ENCODE data around the gene FGF14. TPM values are rescaled to one million over a fixed set of nuclear protein-coding genes. Genes with fewer than 3 reads are reported as not detected.

Gene FGF14
- total RNA-seq, 2 experiments from 2014 or later: not detected

- Mint-ChIP-seq H3K9me3 (no peaks in the 10 kb centered on the region), H3K27me3 (no peaks in the 10 kb centered on the region), H3K27ac (no peak overlapping the region), H3K36me3 (no peaks in the 10 kb centered on the region), H3K4me3 (no peak overlapping the region), H3K4me1 (ENCODE audit: low read depth) (no peaks in the 10 kb centered on the region)
- CTCF ChIA-PET: no interaction called here
- intact Hi-C loops (cut with micrococcal nuclease): no loop called here
- no peak for DNase-seq
- POLR2A ChIA-PET: no interaction called here
Observed at GRCh38 chr13:101996954-101997353, 404.9 kb downstream of the FGF14 start.

- peaks cover 3% of the 10 kb centered on the region for H3K27me3 Mint-ChIP-seq
- ChIA-PET CTCF (no interaction called here), POLR2A (no interaction called here)
- H3K4me1 Mint-ChIP-seq (ENCODE audit: low read depth): no peaks in the 10 kb centered on the region
- no peak for DNase-seq
- no peak overlapping the region for H3K4me3 Mint-ChIP-seq
- H3K27ac Mint-ChIP-seq: no peak overlapping the region
- H3K36me3 Mint-ChIP-seq: no peaks in the 10 kb centered on the region
- H3K9me3 Mint-ChIP-seq: peaks cover 5% of the 10 kb centered on the region
- intact Hi-C loops (cut with micrococcal nuclease): no loop called here
Observed at GRCh38 chr13:101989798-101990350, 412.0 kb downstream of the FGF14 start.

GRCh38 chr13:101988140-101988539, 413.7 kb downstream of the FGF14 start:
- no peaks in the 10 kb centered on the region for H3K4me1 Mint-ChIP-seq (ENCODE audit: low read depth)
- POLR2A ChIA-PET: no interaction called here
- H3K36me3 Mint-ChIP-seq: no peaks in the 10 kb centered on the region
- no peak overlapping the region for H3K4me3 Mint-ChIP-seq
- CTCF ChIA-PET: no interaction called here
- intact Hi-C loops (cut with micrococcal nuclease): no loop called here
- peaks cover 3% of the 10 kb centered on the region for H3K27me3 Mint-ChIP-seq
- peaks cover 5% of the 10 kb centered on the region for H3K9me3 Mint-ChIP-seq
- DNase-seq: no peak
- H3K27ac Mint-ChIP-seq: no peak overlapping the region

GRCh38 chr13:101986316-101986715, 415.5 kb downstream of the FGF14 start:
- H3K27me3 Mint-ChIP-seq: peaks cover 3% of the 10 kb centered on the region
- H3K4me1 Mint-ChIP-seq (ENCODE audit: low read depth): no peaks in the 10 kb centered on the region
- H3K27ac Mint-ChIP-seq: no peak overlapping the region
- DNase-seq: no peak
- ChIA-PET CTCF (no interaction called here), POLR2A (no interaction called here)
- no peak overlapping the region for H3K4me3 Mint-ChIP-seq
- H3K9me3 Mint-ChIP-seq: peaks cover 5% of the 10 kb centered on the region
- no peaks in the 10 kb centered on the region for H3K36me3 Mint-ChIP-seq
- intact Hi-C loops (cut with micrococcal nuclease): no loop called here

- no peak for DNase-seq
- H3K4me3 Mint-ChIP-seq: no peak overlapping the region
- POLR2A ChIA-PET: no interaction called here
- peaks cover 3% of the 10 kb centered on the region for H3K27me3 Mint-ChIP-seq
- H3K9me3 Mint-ChIP-seq: peaks cover 5% of the 10 kb centered on the region
- intact Hi-C loops (cut with micrococcal nuclease): no loop called here
- no peaks in the 10 kb centered on the region for H3K36me3 Mint-ChIP-seq
- H3K4me1 Mint-ChIP-seq (ENCODE audit: low read depth): no peaks in the 10 kb centered on the region
- CTCF ChIA-PET: no interaction called here
- no peak overlapping the region for H3K27ac Mint-ChIP-seq
Observed at GRCh38 chr13:101985321-101985720, 416.5 kb downstream of the FGF14 start.

- POLR2A ChIA-PET: no interaction called here
- CTCF ChIA-PET: no interaction called here
- no peak for DNase-seq
- intact Hi-C loops (cut with micrococcal nuclease): no loop called here
- Mint-ChIP-seq H3K4me1 (ENCODE audit: low read depth) (no peaks in the 10 kb centered on the region), H3K27me3 (no peaks in the 10 kb centered on the region), H3K4me3 (no peak overlapping the region), H3K27ac (no peak overlapping the region), H3K9me3 (peaks cover under 1% of the 10 kb centered on the region), H3K36me3 (no peaks in the 10 kb centered on the region)
Observed at GRCh38 chr13:101982903-101983302, 418.9 kb downstream of the FGF14 start.

GRCh38 chr13:101979825-101980224, 422.0 kb downstream of the FGF14 start:
- Mint-ChIP-seq H3K4me1 (ENCODE audit: low read depth) (no peaks in the 10 kb centered on the region), H3K4me3 (no peak overlapping the region), H3K9me3 (no peaks in the 10 kb centered on the region)

GRCh38 chr13:101978552-101979315, 423.1 kb downstream of the FGF14 start:
- Mint-ChIP-seq H3K27me3 (peaks cover 2% of the 10 kb centered on the region), H3K9me3 (no peaks in the 10 kb centered on the region), H3K27ac (no peak overlapping the region), H3K4me3 (no peak overlapping the region), H3K36me3 (no peaks in the 10 kb centered on the region), H3K4me1 (ENCODE audit: low read depth) (no peaks in the 10 kb centered on the region)
- DNase-seq: no peak
- ChIA-PET CTCF (no interaction called here), POLR2A (no interaction called here)
- intact Hi-C loops (cut with micrococcal nuclease): no loop called here

More at GRCh38 chr13:101979825-101980224, 422.0 kb downstream of the FGF14 start:
- no peak for DNase-seq
- H3K27ac Mint-ChIP-seq: no peak overlapping the region
- intact Hi-C loops (cut with micrococcal nuclease): no loop called here
- H3K36me3 Mint-ChIP-seq: no peaks in the 10 kb centered on the region
- POLR2A ChIA-PET: no interaction called here
- CTCF ChIA-PET: no interaction called here
- H3K27me3 Mint-ChIP-seq: peaks cover 2% of the 10 kb centered on the region

- ChIA-PET CTCF (no interaction called here), POLR2A (no interaction called here)
- Mint-ChIP-seq H3K4me1 (ENCODE audit: low read depth) (no peaks in the 10 kb centered on the region), H3K9me3 (no peaks in the 10 kb centered on the region), H3K27ac (no peak overlapping the region), H3K4me3 (no peak overlapping the region), H3K27me3 (peaks cover 2% of the 10 kb centered on the region), H3K36me3 (no peaks in the 10 kb centered on the region)
- DNase-seq: no peak
- intact Hi-C loops (cut with micrococcal nuclease): no loop called here
Observed at GRCh38 chr13:101977475-101977874, 424.4 kb downstream of the FGF14 start.

- Mint-ChIP-seq H3K27ac (no peak overlapping the region), H3K36me3 (no peaks in the 10 kb centered on the region), H3K4me1 (ENCODE audit: low read depth) (no peaks in the 10 kb centered on the region)
Observed at GRCh38 chr13:101972191-101972590, 429.7 kb downstream of the FGF14 start.

GRCh38 chr13:101970341-101970740, 431.5 kb downstream of the FGF14 start:
- Mint-ChIP-seq H3K4me1 (ENCODE audit: low read depth) (no peaks in the 10 kb centered on the region), H3K9me3 (no peaks in the 10 kb centered on the region), H3K4me3 (no peak overlapping the region), H3K36me3 (no peaks in the 10 kb centered on the region), H3K27me3 (no peaks in the 10 kb centered on the region), H3K27ac (no peak overlapping the region)
- ChIA-PET POLR2A (no interaction called here), CTCF (interaction anchor here (0.7 kb wide), 1 partner anchor 10 kb away, joined by 3 read pairs; no protein-coding TSS in a partner anchor)
- no peak for DNase-seq
- intact Hi-C loops (cut with micrococcal nuclease): no loop called here

More at GRCh38 chr13:101972191-101972590, 429.7 kb downstream of the FGF14 start:
- no peak for DNase-seq
- CTCF ChIA-PET: no interaction called here
- Mint-ChIP-seq H3K27me3 (peaks cover 2% of the 10 kb centered on the region), H3K4me3 (no peak overlapping the region), H3K9me3 (no peaks in the 10 kb centered on the region)
- intact Hi-C loops (cut with micrococcal nuclease): no loop called here
- POLR2A ChIA-PET: no interaction called here

GRCh38 chr13:101967781-101968180, 434.1 kb downstream of the FGF14 start:
- Mint-ChIP-seq H3K27ac (no peak overlapping the region), H3K4me1 (ENCODE audit: low read depth) (no peaks in the 10 kb centered on the region), H3K4me3 (no peak overlapping the region), H3K27me3 (no peaks in the 10 kb centered on the region), H3K36me3 (no peaks in the 10 kb centered on the region), H3K9me3 (no peaks in the 10 kb centered on the region)
- DNase-seq: no peak
- ChIA-PET CTCF (no interaction called here), POLR2A (no interaction called here)
- intact Hi-C loops (cut with micrococcal nuclease): no loop called here

GRCh38 chr13:101967216-101967615, 434.6 kb downstream of the FGF14 start:
- no peaks in the 10 kb centered on the region for H3K4me1 Mint-ChIP-seq (ENCODE audit: low read depth)
- H3K9me3 Mint-ChIP-seq: no peaks in the 10 kb centered on the region
- H3K36me3 Mint-ChIP-seq: no peaks in the 10 kb centered on the region
- ChIA-PET POLR2A (no interaction called here), CTCF (no interaction called here)
- H3K27me3 Mint-ChIP-seq: no peaks in the 10 kb centered on the region
- no peak overlapping the region for H3K27ac Mint-ChIP-seq
- H3K4me3 Mint-ChIP-seq: no peak overlapping the region
- no peak for DNase-seq
- intact Hi-C loops (cut with micrococcal nuclease): no loop called here

Data from activated CD4-positive, alpha-beta memory T cell treated with anti-CD3 and anti-CD28 coated beads for 36 hours (primary cell).